Activated T-helper 2 cell treated with anti-CD3 and anti-CD28 coated beads, Interferon-gamma antibody, Interleukin-2, Interleukin-4, amounts not matched to agents 10 μg/mL and 5 μg/mL and 100 μg/mL, durations not matched to agents 14 hours and 24 hours and 36 hours (primary cell): ENCODE measurements around the gene ENTREP1. TPM values are rescaled to one million over a fixed set of nuclear protein-coding genes. Genes with fewer than 3 reads are reported as not detected.
"Not testable (repeated sequence)": the region's sequence is repeated elsewhere in the genome, so short reads cannot be mapped to it uniquely, and the experiment has no call there.

ENCODE experiments used
- DNase-seq: peaks from one replicate; pipeline ENCODE4 v3.0.0; 2021; ENCODE audit warnings: low spot score
- H3K27ac Mint-ChIP-seq: one replicate; pipeline ENCODE4 v1.8.0; 2021; ENCODE audit warnings: mixed read lengths
- H3K27me3 Mint-ChIP-seq: one replicate; pipeline ENCODE4 v1.8.0; 2021; ENCODE audit warnings: low read depth, mixed read lengths
- H3K36me3 Mint-ChIP-seq: one replicate; pipeline ENCODE4 v1.8.0; 2021; ENCODE audit warnings: low read depth, mixed read lengths
- H3K4me1 Mint-ChIP-seq: one replicate; pipeline ENCODE4 v1.8.0; 2021; ENCODE audit warnings: low read depth, mixed read lengths
- H3K4me3 Mint-ChIP-seq: one replicate; pipeline ENCODE4 v1.8.0; 2021; ENCODE audit warnings: low read depth, mild to moderate bottlenecking, moderate library complexity, mixed read lengths
- H3K9me3 Mint-ChIP-seq: one replicate; pipeline ENCODE4 v1.8.0; 2021; ENCODE audit warnings: mixed read lengths
- intact Hi-C: fragments of 100-400 bp; cut with micrococcal nuclease; formaldehyde crosslinking; loops from one replicate; pipeline ENCODE4 v1.15.1; 2023
- total RNA-seq: library from RNA; stranded (reverse); gene quantifications from 2 replicates; pipeline ENCODE4 v1.2.3, GENCODE V29; 2022

ENTREP1 gene
- total RNA-seq, 1 donor from 2014 or later: not detected

DNA sequence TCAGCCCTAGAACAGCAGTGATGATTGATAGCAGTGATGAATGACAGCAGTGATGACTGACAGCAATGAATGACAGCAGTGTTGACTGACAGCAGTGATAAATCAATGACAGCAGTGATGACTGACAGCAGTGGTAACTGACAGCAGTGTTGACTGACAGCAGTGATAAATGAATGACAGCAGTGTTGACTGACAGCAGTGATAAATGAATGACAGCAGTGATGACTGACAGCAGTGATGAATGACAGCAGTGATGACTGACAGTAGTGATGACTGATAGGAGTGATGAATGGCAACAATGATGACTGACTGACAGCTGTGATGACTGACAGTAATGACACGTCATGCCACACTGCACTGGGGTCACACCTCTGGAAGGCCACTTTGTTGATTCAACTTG is 106.8 kb downstream of the ENTREP1 start:
- H3K4me3 Mint-ChIP-seq: no peak overlapping the region
- H3K27ac Mint-ChIP-seq: no peak overlapping the region
- H3K4me1 Mint-ChIP-seq: no peaks in the 10 kb centered on the region
- no peaks in the 10 kb centered on the region for H3K9me3 Mint-ChIP-seq
- no peaks in the 10 kb centered on the region for H3K36me3 Mint-ChIP-seq
- H3K27me3 Mint-ChIP-seq: no peaks in the 10 kb centered on the region
- DNase-seq: no peak
- intact Hi-C loops: no loop called here

DNA sequence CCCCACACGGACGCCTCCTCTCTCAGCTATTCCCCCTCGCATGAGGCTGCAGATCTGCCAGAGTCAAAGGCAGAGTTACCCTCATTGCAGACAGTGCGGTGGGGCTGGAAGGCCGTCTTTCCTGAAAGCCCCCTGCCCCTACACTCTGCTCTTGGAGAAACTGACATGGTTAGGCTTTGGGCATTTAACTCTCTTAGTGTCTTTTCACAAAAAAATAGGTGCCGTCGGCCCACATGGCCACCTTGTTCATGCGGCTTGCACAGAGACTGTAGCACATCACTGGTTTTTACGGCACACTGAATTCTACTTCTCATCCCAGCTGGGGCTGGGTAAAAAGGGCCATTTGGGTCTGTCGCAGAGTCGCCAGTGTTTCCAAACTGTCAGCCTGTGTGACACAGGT is 107.6 kb downstream of the ENTREP1 start:
- no peak overlapping the region for H3K4me3 Mint-ChIP-seq
- H3K4me1 Mint-ChIP-seq: no peaks in the 10 kb centered on the region
- H3K36me3 Mint-ChIP-seq: no peaks in the 10 kb centered on the region

DNA sequence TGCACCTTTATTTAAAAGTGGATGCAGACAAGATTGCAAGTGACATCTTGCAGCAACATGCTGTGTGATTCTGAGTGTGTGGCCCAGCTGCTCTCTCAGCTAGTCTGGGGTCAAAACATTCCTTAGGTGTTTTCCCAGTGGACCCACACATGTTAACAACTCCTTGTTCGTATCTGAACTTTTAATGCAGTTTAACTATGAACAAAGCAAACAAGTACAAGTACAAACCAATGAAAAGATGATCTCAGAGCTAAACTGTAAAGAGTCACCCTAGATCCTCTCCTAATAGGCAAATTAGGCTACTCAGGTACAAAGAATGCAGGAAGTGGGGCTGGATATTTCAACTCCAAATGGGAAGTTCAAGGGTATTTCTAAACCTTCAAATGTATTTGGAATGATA is 108.4 kb downstream of the ENTREP1 start:
- Mint-ChIP-seq H3K4me1 (no peaks in the 10 kb centered on the region), H3K9me3 (no peaks in the 10 kb centered on the region), H3K27ac (no peak overlapping the region), H3K4me3 (no peak overlapping the region), H3K27me3 (no peaks in the 10 kb centered on the region), H3K36me3 (no peaks in the 10 kb centered on the region)
- intact Hi-C loops: no loop called here
- no peak for DNase-seq

More for the DNA sequence above, 107.6 kb downstream of the ENTREP1 start:
- H3K27ac Mint-ChIP-seq: no peak overlapping the region
- intact Hi-C loops: no loop called here
- no peak for DNase-seq
- H3K9me3 Mint-ChIP-seq: no peaks in the 10 kb centered on the region
- H3K27me3 Mint-ChIP-seq: no peaks in the 10 kb centered on the region

DNA sequence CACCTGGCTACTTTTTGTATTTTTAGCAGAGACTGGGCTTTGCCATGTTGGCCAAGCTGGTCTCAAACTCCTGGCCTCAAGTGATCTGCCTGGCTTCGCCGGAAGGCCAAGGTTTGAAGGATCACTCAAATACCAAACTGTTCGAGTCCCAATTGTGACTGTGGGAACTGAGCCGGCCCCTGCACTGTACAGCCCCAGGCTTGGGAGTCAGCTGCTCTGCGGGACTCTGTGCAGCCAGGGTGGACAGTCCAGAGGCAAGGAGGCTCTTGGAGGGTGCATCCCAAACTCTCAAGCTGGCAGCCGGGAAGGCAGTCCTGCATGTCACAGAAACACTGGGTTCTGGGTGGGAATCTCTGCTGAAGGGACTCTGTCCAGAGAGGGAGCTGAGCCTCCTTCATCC is 109.0 kb downstream of the ENTREP1 start:
- H3K27ac Mint-ChIP-seq: no peak overlapping the region
- no peaks in the 10 kb centered on the region for H3K27me3 Mint-ChIP-seq
- intact Hi-C loops: no loop called here
- H3K4me1 Mint-ChIP-seq: no peaks in the 10 kb centered on the region
- no peak for DNase-seq
- H3K36me3 Mint-ChIP-seq: no peaks in the 10 kb centered on the region
- no peaks in the 10 kb centered on the region for H3K9me3 Mint-ChIP-seq
- H3K4me3 Mint-ChIP-seq: no peak overlapping the region

DNA sequence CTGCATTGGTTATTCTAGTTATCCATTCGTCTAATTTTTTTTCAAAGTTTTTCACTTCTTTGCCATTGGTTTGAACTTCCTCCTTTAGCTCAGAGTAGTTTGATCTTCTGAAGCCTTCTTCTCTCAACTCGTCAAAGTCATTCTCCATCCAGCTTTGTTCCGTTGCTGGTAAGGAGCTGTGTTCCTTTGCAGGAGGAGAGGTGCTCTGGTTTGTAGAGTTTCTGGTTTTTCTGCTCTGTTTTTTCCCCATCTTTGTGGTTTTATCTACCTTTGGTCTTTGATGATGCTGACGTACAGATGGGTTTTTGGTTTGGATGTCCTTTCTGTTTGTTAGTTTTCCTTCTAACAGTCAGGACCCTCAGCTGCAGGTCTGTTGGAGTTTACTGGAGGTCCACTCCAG is 114.6 kb downstream of the ENTREP1 start:
- intact Hi-C loops, DNase-seq, H3K9me3 Mint-ChIP-seq, H3K36me3 Mint-ChIP-seq, H3K27ac Mint-ChIP-seq, H3K27me3 Mint-ChIP-seq, H3K4me3 Mint-ChIP-seq, H3K4me1 Mint-ChIP-seq: not testable (repeated sequence)

DNA sequence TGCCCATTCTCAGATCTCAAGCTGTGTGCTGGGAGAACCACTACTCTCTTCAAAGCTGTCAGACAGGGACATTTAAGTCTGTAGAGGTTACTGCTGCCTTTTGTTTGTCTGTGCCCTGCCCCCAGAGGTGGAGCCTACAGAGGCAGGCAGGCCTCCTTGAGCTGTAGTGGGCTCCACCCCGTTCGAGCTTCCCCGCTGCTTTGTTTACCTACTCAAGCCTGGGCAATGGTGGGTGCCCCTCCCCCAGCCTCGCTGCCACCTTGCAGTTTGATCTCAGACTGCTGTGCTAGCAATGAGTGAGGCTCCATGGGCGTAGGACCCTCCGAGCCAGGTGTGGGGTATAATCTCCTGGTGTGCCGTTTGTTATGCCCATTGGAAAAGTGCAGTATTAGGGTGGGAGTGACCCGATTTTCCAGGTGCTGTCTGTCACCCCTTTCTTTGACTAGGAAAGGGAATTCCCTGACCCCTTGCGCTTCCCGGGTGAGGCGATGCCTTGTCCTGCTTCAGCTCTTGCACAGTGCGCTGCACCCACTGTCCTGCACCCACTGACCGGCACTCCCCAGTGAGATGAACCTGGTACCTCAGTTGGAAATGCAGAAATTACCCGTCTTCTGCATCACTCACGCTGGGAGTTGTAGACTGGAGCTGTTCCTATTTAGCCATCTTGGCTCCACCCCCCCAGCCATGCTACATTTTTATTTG is 115.4 kb downstream of the ENTREP1 start:
- intact Hi-C loops, H3K9me3 Mint-ChIP-seq, H3K27me3 Mint-ChIP-seq, H3K27ac Mint-ChIP-seq, H3K4me1 Mint-ChIP-seq, H3K4me3 Mint-ChIP-seq, DNase-seq, H3K36me3 Mint-ChIP-seq: not testable (repeated sequence)

Other genes starting within 250 kb of the ENTREP1 start
- 11.9 and 12.4 TPM in 2 replicates for gene TJP2, start 150.9 kb upstream of the ENTREP1 start, total RNA-seq